H9 (cell line): Measurements from ENCODE around the gene RAB6B. TPM values are rescaled to one million over a fixed set of nuclear protein-coding genes. Genes with fewer than 3 reads are reported as not detected.

Experiments
- DNase-seq: peaks from one replicate; pipeline ENCODE4 v3.0.0-alpha.2; 2017
- H2AFZ ChIP-seq: one replicate; pipeline ENCODE4 v1.6.1; 2013; ENCODE audit warnings: mild to moderate bottlenecking, low read length, control low read depth, moderate library complexity
- H2AK5ac ChIP-seq: 2 replicates; pipeline ENCODE4 v1.6.1; 2013; ENCODE audit warnings: low read length, control low read depth, mixed read lengths; ENCODE audit not compliant: insufficient read length
- H2BK120ac ChIP-seq: one replicate; pipeline ENCODE4 v1.6.1; 2013; ENCODE audit warnings: low read depth, mild to moderate bottlenecking, low read length, control low read depth, inconsistent platforms; ENCODE audit not compliant: poor library complexity, severe bottlenecking
- H2BK12ac ChIP-seq: 2 replicates; pipeline ENCODE4 v1.6.1; 2013; ENCODE audit warnings: low read length, control low read depth, mixed read lengths, low read depth; ENCODE audit not compliant: insufficient read length
- H2BK15ac ChIP-seq: 2 replicates; pipeline ENCODE4 v1.6.1; 2013; ENCODE audit warnings: low read depth, low read length, control low read depth
- H2BK20ac ChIP-seq: one replicate; pipeline ENCODE4 v1.6.1; 2013; ENCODE audit warnings: low read depth, mild to moderate bottlenecking, low read length, control low read depth, inconsistent platforms; ENCODE audit not compliant: poor library complexity, severe bottlenecking
- H2BK5ac ChIP-seq: 2 replicates; pipeline ENCODE4 v1.6.1; 2013; ENCODE audit warnings: low read length, control low read depth, mixed read lengths; ENCODE audit not compliant: insufficient read length
- H3K14ac ChIP-seq: 2 replicates; pipeline ENCODE4 v1.6.1; 2013; ENCODE audit warnings: low read length, control low read depth; ENCODE audit not compliant: insufficient read depth
- H3K18ac ChIP-seq: 2 replicates; pipeline ENCODE4 v1.6.1; 2013; ENCODE audit warnings: low read depth, mild to moderate bottlenecking, mixed read lengths, low read length, control low read depth; ENCODE audit not compliant: insufficient read length
- H3K23ac ChIP-seq: 2 replicates; pipeline ENCODE4 v1.6.1; 2013; ENCODE audit warnings: low read length, control low read depth, mixed read lengths, low read depth; ENCODE audit not compliant: insufficient read length
- H3K23me2 ChIP-seq: 2 replicates; pipeline ENCODE4 v1.6.1; 2013; ENCODE audit warnings: low read depth, mild to moderate bottlenecking, mixed read lengths, low read length, control low read depth; ENCODE audit not compliant: insufficient read length, poor library complexity, severe bottlenecking
- H3K27ac ChIP-seq: 2 replicates; pipeline ENCODE4 v1.5.1; 2013; ENCODE audit warnings: low read length, control low read depth, mixed read lengths, low read depth; ENCODE audit not compliant: insufficient read length
- H3K27me3 ChIP-seq: 2 replicates; pipeline ENCODE4 v1.6.1; 2013; ENCODE audit warnings: low read length, control low read depth, inconsistent platforms; ENCODE audit not compliant: insufficient read depth
- H3K4ac ChIP-seq: 2 replicates; pipeline ENCODE4 v1.6.1; 2013; ENCODE audit warnings: low read depth, mild to moderate bottlenecking, control low read depth, inconsistent platforms, low read length, moderate library complexity
- H3K4me1 ChIP-seq: 2 replicates; pipeline ENCODE4 v1.6.1; 2013; ENCODE audit warnings: low read length, control low read depth, inconsistent platforms; ENCODE audit not compliant: insufficient read depth
- H3K4me2 ChIP-seq: 2 replicates; pipeline ENCODE4 v1.6.1; 2013; ENCODE audit warnings: low read length, control low read depth, mixed read lengths; ENCODE audit not compliant: insufficient read length, insufficient read depth
- H3K56ac ChIP-seq: 2 replicates; pipeline ENCODE4 v1.6.1; 2013; ENCODE audit warnings: low read depth, mild to moderate bottlenecking, mixed read lengths, low read length, control low read depth; ENCODE audit not compliant: insufficient read length
- H3K79me1 ChIP-seq: 2 replicates; pipeline ENCODE4 v1.6.1; 2013; ENCODE audit warnings: low read depth, mild to moderate bottlenecking, moderate library complexity, low read length, control low read depth, inconsistent platforms; ENCODE audit not compliant: insufficient read depth, poor library complexity, severe bottlenecking
- H3K79me2 ChIP-seq: 2 replicates; pipeline ENCODE4 v1.6.1; 2013; ENCODE audit warnings: low read length, control low read depth, inconsistent platforms; ENCODE audit not compliant: insufficient read depth
- H3K9ac ChIP-seq: 2 replicates; pipeline ENCODE4 v1.6.1; 2013; ENCODE audit warnings: low read length, control low read depth, mixed read lengths; ENCODE audit not compliant: insufficient read length; ENCODE audit errors: extremely low read depth
- H3K9me3 ChIP-seq: one replicate; pipeline ENCODE4 v1.6.1; 2013; ENCODE audit warnings: low read depth, low read length, inconsistent platforms; ENCODE audit not compliant: control insufficient read depth
- H3T11ph ChIP-seq: one replicate; pipeline ENCODE4 v1.6.1; 2013; ENCODE audit warnings: mild to moderate bottlenecking, low read length, control low read depth, inconsistent platforms
- H4K20me1 ChIP-seq: one replicate; pipeline ENCODE4 v1.6.1; 2013; ENCODE audit not compliant: control insufficient read depth, insufficient read length, insufficient read depth
- H4K5ac ChIP-seq: 2 replicates; pipeline ENCODE4 v1.6.1; 2013; ENCODE audit warnings: low read depth, mild to moderate bottlenecking, mixed read lengths, low read length, control low read depth; ENCODE audit not compliant: insufficient read length
- H4K8ac ChIP-seq: replicated peaks from 2 replicates; pipeline ENCODE4 v1.6.1; 2013; ENCODE audit warnings: low read length, control low read depth, mixed read lengths, low read depth; ENCODE audit not compliant: insufficient read length
- H4K91ac ChIP-seq: 2 replicates; pipeline ENCODE4 v1.6.1; 2013; ENCODE audit warnings: low read depth, mild to moderate bottlenecking, moderate library complexity, mixed read lengths, low read length, control low read depth; ENCODE audit not compliant: insufficient read length
- H3K27ac Mint-ChIP-seq, 3 experiments: 2 replicates in 2 of 3; 3 replicates in 1 of 3; pipeline ENCODE4 v1.8.0; 2020 to 2021; ENCODE audit warnings: mixed read lengths in 3 of 3, mild to moderate bottlenecking in 1 of 3, moderate library complexity in 1 of 3
- H3K27me3 Mint-ChIP-seq: 2 replicates; pipeline ENCODE4 v1.8.0; 2021; ENCODE audit warnings: low read depth, mild to moderate bottlenecking, moderate library complexity, mixed read lengths
- H3K36me3 Mint-ChIP-seq, 3 experiments: 2 replicates in 2 of 3; 3 replicates in 1 of 3; pipeline ENCODE4 v1.8.0; 2020 to 2021; ENCODE audit warnings: low read depth in 3 of 3, mixed read lengths in 3 of 3; ENCODE audit not compliant: insufficient read depth in 1 of 3
- H3K4me1 Mint-ChIP-seq, 2 experiments: 2 replicates each; pipeline ENCODE4 v1.8.0; 2020; ENCODE audit warnings: mixed read lengths in 2 of 2
- H3K4me3 Mint-ChIP-seq, 2 experiments: 2 replicates in 1 of 2; 3 replicates in 1 of 2; pipeline ENCODE4 v1.8.0; 2020 to 2021; ENCODE audit warnings: mild to moderate bottlenecking in 2 of 2, mixed read lengths in 2 of 2, moderate library complexity in 1 of 2
- H3K9me3 Mint-ChIP-seq, 2 experiments: 2 replicates in 1 of 2; 3 replicates in 1 of 2; pipeline ENCODE4 v1.8.0; 2020; ENCODE audit warnings: mild to moderate bottlenecking in 2 of 2, mixed read lengths in 2 of 2, moderate library complexity in 1 of 2
- CTCF ChIP-seq: fragments of 200-600 bp; sonication (generic); conservative IDR thresholded peaks from 3 replicates; pipeline ENCODE4 v1.8.0; 2021; ENCODE audit warnings: antibody characterized with exemption, mild to moderate bottlenecking
- WGBS: extraction: QIAGEN DNeasy Blood & Tissue Kit; methylation state at CpG from one replicate; pipeline ENCODE4 v1.1.7; 2013; ENCODE audit warnings: missing lambda C conversion rate, low lambda C conversion rate, mixed read lengths; ENCODE audit not compliant: insufficient read length; ENCODE audit errors: extremely low coverage; 5-methylcytosine and 5-hydroxymethylcytosine counted together
- total RNA-seq: library from RNA; stranded (reverse); gene quantifications from 2 replicates; pipeline ENCODE4 v1.2.1, GENCODE V29; 2021

RAB6B gene
- total RNA-seq, 1 experiment from 2014 or later = 12.3 TPM

GRCh38 chr3:133841196-133841595 lies 54.5 kb downstream of the RAB6B start:
- H4K5ac ChIP-seq = no peak overlapping the region
- no peak overlapping the region for H2BK120ac ChIP-seq
- H3K23me2 ChIP-seq = no peaks in the 10 kb centered on the region
- H3K4ac ChIP-seq = no peak overlapping the region
- H3K27me3 ChIP-seq = no peaks in the 10 kb centered on the region
- H3K79me2 ChIP-seq = no peaks in the 10 kb centered on the region
- no peak overlapping the region for H4K8ac ChIP-seq
- DNase-seq = no peak
- H3K56ac ChIP-seq = no peak overlapping the region
- H2BK20ac ChIP-seq = no peak overlapping the region
- no peak overlapping the region for H3K18ac ChIP-seq
- no peak overlapping the region for H3K27ac ChIP-seq
- H3T11ph ChIP-seq = no peak overlapping the region
- H2AFZ ChIP-seq = no peak overlapping the region
- no peak overlapping the region for H4K91ac ChIP-seq
- no peak overlapping the region for H2BK12ac ChIP-seq
- no peak overlapping the region for H2BK5ac ChIP-seq
- H3K9me3 Mint-ChIP-seq = no peaks in the 10 kb centered on the region
- no peaks in the 10 kb centered on the region for H3K79me1 ChIP-seq
- no peaks in the 10 kb centered on the region; the same call in 1 of the 2 replicates for H3K27me3 Mint-ChIP-seq
- H3K23ac ChIP-seq = no peak overlapping the region
- no peaks in the 10 kb centered on the region for H3K4me1 ChIP-seq
- H3K4me2 ChIP-seq = no peak overlapping the region
- no peak overlapping the region for H3K4me3 Mint-ChIP-seq
- no peak for TF ChIP-seq CTCF
- no peak overlapping the region for H3K27ac Mint-ChIP-seq
- no peak overlapping the region for H3K9ac ChIP-seq
- no peak overlapping the region for H2BK15ac ChIP-seq
- H3K14ac ChIP-seq = no peak overlapping the region; the same call in 1 of the 2 replicates
- no peaks in the 10 kb centered on the region for H3K9me3 ChIP-seq
- no peaks in the 10 kb centered on the region for H4K20me1 ChIP-seq
- WGBS = no CpG with 5 or more reads among the region's 8 CpGs
- no peak overlapping the region for H2AK5ac ChIP-seq
- H3K36me3 Mint-ChIP-seq = peaks cover 0 to 3% (median 0%) of the 10 kb centered on the region in 3 experiments; a peak in 1 of 7 replicates
- peaks cover 5 to 6% of the 10 kb centered on the region in 2 experiments; a peak in 1 of 4 replicates for H3K4me1 Mint-ChIP-seq
